IMR-90 (cell line): ENCODE data around the gene ERAS. TPM values are rescaled to one million over a fixed set of nuclear protein-coding genes. Genes with fewer than 3 reads are reported as not detected.
"Not testable (repeated sequence)": the region's sequence is repeated elsewhere in the genome, so short reads cannot be mapped to it uniquely, and the experiment has no call there.

Source experiments
- ATAC-seq: fragments of 200-7000 bp; cut with Tn5 transposase; 2 replicates; pipeline ENCODE4 v1.9.1; 2020; ENCODE audit warnings: low read depth, mild to moderate bottlenecking, moderate library complexity
- BruUV-seq: library from RNA; stranded (reverse); fragments of 400-500 nt; replicated peaks from 2 replicates; lab custom pipeline; 2021; lab: Mats Ljungman, UMichigan
- CTCF ChIA-PET: fragments of 300-600 bp; formaldehyde crosslinking; extraction: SDS; loops from one replicate; lab custom pipeline; 2021; ENCODE audit warnings: antibody characterized with exemption; lab: Yijun Ruan, JAX
- POLR2A ChIA-PET: fragments of 300-600 bp; sonication (Branson Sonifier 250); formaldehyde crosslinking; loops from one replicate; lab custom pipeline; 2022; ENCODE audit warnings: antibody characterized with exemption; ENCODE audit not compliant: unreplicated experiment; lab: Charles Lee
- DNase-seq: peaks from one replicate; pipeline ENCODE4 v3.0.0; 2013
- H2AFZ ChIP-seq: replicated peaks from 2 replicates; pipeline ENCODE3; 2013; ENCODE audit warnings: low read length, mild to moderate bottlenecking; ENCODE audit not compliant: poor library complexity
- H2AK5ac ChIP-seq: 2 replicates; pipeline ENCODE4 v1.6.1; 2013; ENCODE audit warnings: low read depth, low read length, inconsistent platforms
- H2AK9ac ChIP-seq: replicated peaks from 2 replicates; pipeline ENCODE3; 2013; ENCODE audit warnings: mild to moderate bottlenecking, low read depth, low read length, moderate library complexity; ENCODE audit not compliant: poor library complexity
- H2BK120ac ChIP-seq: 2 replicates; pipeline ENCODE4 v1.6.1; 2013; ENCODE audit warnings: low read depth, low read length, inconsistent platforms
- H2BK15ac ChIP-seq: 3 replicates; pipeline ENCODE4 v1.6.1; 2013; ENCODE audit warnings: low read depth, low read length, inconsistent platforms
- H2BK20ac ChIP-seq: 2 replicates; pipeline ENCODE4 v1.6.1; 2013; ENCODE audit warnings: low read depth, mild to moderate bottlenecking, inconsistent platforms, low read length, moderate library complexity
- H2BK5ac ChIP-seq: 2 replicates; pipeline ENCODE4 v1.6.1; 2013; ENCODE audit warnings: mild to moderate bottlenecking, low read depth, low read length, inconsistent platforms; ENCODE audit not compliant: poor library complexity, severe bottlenecking
- H3K14ac ChIP-seq: replicated peaks from 2 replicates; pipeline ENCODE4 v1.6.1; 2013; ENCODE audit warnings: low read depth, low read length, inconsistent platforms
- H3K18ac ChIP-seq: 2 replicates; pipeline ENCODE4 v1.6.1; 2013; ENCODE audit warnings: low read depth, low read length, control low read depth
- H3K23ac ChIP-seq: 2 replicates; pipeline ENCODE4 v1.6.1; 2013; ENCODE audit warnings: low read depth, low read length, inconsistent platforms
- H3K27ac ChIP-seq: 2 replicates; pipeline ENCODE4 v1.5.1; 2013; ENCODE audit warnings: mild to moderate bottlenecking, control low read depth, low read length; ENCODE audit not compliant: insufficient read depth
- H3K27me3 ChIP-seq: 2 replicates; pipeline ENCODE4 v1.6.1; 2013; ENCODE audit warnings: low read length; ENCODE audit not compliant: control insufficient read depth, insufficient read depth
- H3K36me3 ChIP-seq: 2 replicates; pipeline ENCODE4 v1.6.1; 2013; ENCODE audit warnings: low read length, mixed read lengths; ENCODE audit not compliant: control insufficient read depth, insufficient read depth
- H3K4ac ChIP-seq: 2 replicates; pipeline ENCODE4 v1.6.1; 2013; ENCODE audit warnings: low read depth, low read length, inconsistent platforms
- H3K4me1 ChIP-seq: 2 replicates; pipeline ENCODE4 v1.6.1; 2013; ENCODE audit warnings: low read length, mixed read lengths; ENCODE audit not compliant: control insufficient read depth, insufficient read depth
- H3K4me2 ChIP-seq: 2 replicates; pipeline ENCODE4 v1.6.1; 2013; ENCODE audit warnings: low read depth, mild to moderate bottlenecking, control low read depth, low read length, moderate library complexity
- H3K4me3 ChIP-seq: 2 replicates; pipeline ENCODE4 v1.5.1; 2013; ENCODE audit warnings: low read depth, mild to moderate bottlenecking, control low read depth, low read length, moderate library complexity; ENCODE audit not compliant: insufficient read depth
- H3K56ac ChIP-seq: 2 replicates; pipeline ENCODE4 v1.6.1; 2013; ENCODE audit warnings: low read length, inconsistent platforms; ENCODE audit not compliant: insufficient read depth; ENCODE audit errors: extremely low read depth
- H3K79me1 ChIP-seq, 2 experiments: 2 replicates each; pipeline ENCODE4 v1.6.1; 2013; ENCODE audit warnings: low read length in 2 of 2, inconsistent platforms in 1 of 2, low read depth in 1 of 2
- H3K9ac ChIP-seq: 2 replicates; pipeline ENCODE4 v1.6.1; 2013; ENCODE audit warnings: low read depth, low read length, control low read depth
- H3K9me1 ChIP-seq: 2 replicates; pipeline ENCODE4 v1.6.1; 2013; ENCODE audit warnings: low read length, inconsistent platforms; ENCODE audit not compliant: insufficient read depth
- H3K9me3 ChIP-seq: 2 replicates; pipeline ENCODE4 v1.6.1; 2013; ENCODE audit warnings: low read length; ENCODE audit not compliant: control insufficient read depth, insufficient read depth
- H4K20me1 ChIP-seq: 2 replicates; pipeline ENCODE4 v1.6.1; 2013; ENCODE audit warnings: low read length, inconsistent platforms; ENCODE audit not compliant: insufficient read depth
- H4K5ac ChIP-seq: 2 replicates; pipeline ENCODE4 v1.6.1; 2013; ENCODE audit warnings: mild to moderate bottlenecking, low read depth, low read length, control low read depth
- H4K8ac ChIP-seq, 2 experiments: 2 replicates each; pipeline ENCODE4 v1.6.1; 2013; ENCODE audit warnings: low read depth in 2 of 2, low read length in 2 of 2, control low read depth in 1 of 2, inconsistent platforms in 1 of 2
- H4K91ac ChIP-seq: 2 replicates; pipeline ENCODE4 v1.6.1; 2013; ENCODE audit warnings: low read depth, low read length, inconsistent platforms; ENCODE audit not compliant: insufficient read depth
- CEBPB ChIP-seq: IDR thresholded peaks from 2 replicates; pipeline ENCODE4 v1.6.1; 2012; ENCODE audit warnings: low read depth, low read length, improper control_type of control experiment
- MAFK ChIP-seq: IDR thresholded peaks from 2 replicates; pipeline ENCODE4 v1.6.1; 2012; ENCODE audit warnings: low read depth, low read length, improper control_type of control experiment
- MXI1 ChIP-seq: IDR thresholded peaks from 2 replicates; pipeline ENCODE4 v1.6.1; 2012; ENCODE audit warnings: low read depth, mild to moderate bottlenecking, low read length, moderate library complexity, borderline replicate concordance
- POLR2A ChIP-seq: IDR thresholded peaks from 2 replicates; pipeline ENCODE4 v1.6.1; 2012; ENCODE audit warnings: mild to moderate bottlenecking, low read depth, low read length
- RCOR1 ChIP-seq: IDR thresholded peaks from 2 replicates; pipeline ENCODE4 v1.6.1; 2012; ENCODE audit warnings: mild to moderate bottlenecking, low read length, improper control_type of control experiment; ENCODE audit not compliant: insufficient replicate concordance
- WGBS, 2 experiments: methylation state at CpG; one replicate each; pipeline versions ENCODE4 v1.1.5 to v1.1.7; 2013; ENCODE audit warnings: missing lambda C conversion rate in 2 of 2; ENCODE audit not compliant: insufficient read length in 1 of 2; ENCODE audit errors: extremely low coverage in 2 of 2; 5-methylcytosine and 5-hydroxymethylcytosine counted together
- dilution Hi-C: fragments of 300-500 bp; cut with HindIII; formaldehyde crosslinking; loops from one replicate; pipeline ENCODE4 v1.14.3; 2018; ENCODE audit warnings: low sequenced_read_pairs; ENCODE audit not compliant: unreplicated experiment
- in situ Hi-C: fragments of 300-500 bp; cut with MboI; formaldehyde crosslinking; loops from 3 replicates; pipeline ENCODE4 v1.14.3; 2019; ENCODE audit warnings: low sequenced_read_pairs, inconsistent platforms, mixed read lengths
- intact Hi-C: fragments of 100-400 bp; cut with micrococcal nuclease; formaldehyde crosslinking; loops from 2 replicates; pipeline ENCODE4 v1.10.0; 2022
- polyA plus RNA-seq, 3 experiments: library from polyadenylated mRNA; depleted of rRNA; stranded (reverse); fragments of >200 nt; gene quantifications; 2 replicates each; pipeline ENCODE4 v1.2.3, GENCODE V29; 2012; ENCODE audit warnings: low replicate concordance in 1 of 3
- total RNA-seq: library from RNA; depleted of rRNA; stranded (reverse); fragments of >200 nt; gene quantifications from 2 replicates; pipeline ENCODE4 v1.2.3, GENCODE V29; 2012
- TF ChIP-seq, protein P1 (sequence below): conservative IDR thresholded peaks from 2 replicates; pipeline ENCODE4 v1.5.1; 2012; ENCODE audit warnings: mild to moderate bottlenecking, low read depth, low read length, improper control_type of control experiment

Gene ERAS
- total and polyA plus RNA-seq, 2 of the 4 experiments (the other 2 are of a cell fraction): not detected

- H3K4ac ChIP-seq: no peak overlapping the region
- H3K27ac ChIP-seq: no peak overlapping the region
- no peaks in the 10 kb centered on the region; the same call in 1 of the 2 replicates for H3K9me3 ChIP-seq
- DNase-seq (no peak), ATAC-seq (no peak)
- no peak overlapping the region for H2AK5ac ChIP-seq
- no peak overlapping the region for H3K4me3 ChIP-seq
- H3K56ac ChIP-seq: no peak overlapping the region
- dilution Hi-C loops (no loop called here), in situ Hi-C loops (no loop called here), intact Hi-C loops (no loop called here)
- H4K91ac ChIP-seq: no peak overlapping the region
- H4K8ac ChIP-seq: no peak overlapping the region
- CTCF ChIA-PET: no interaction called here
- H3K23ac ChIP-seq: no peak overlapping the region
- no peaks in the 10 kb centered on the region for H3K79me1 ChIP-seq
- H3K4me2 ChIP-seq: no peak overlapping the region
- no peak overlapping the region for H4K5ac ChIP-seq
- no peak overlapping the region for H2AK9ac ChIP-seq
- H3K9me1 ChIP-seq: no peaks in the 10 kb centered on the region
- no peak overlapping the region for H3K14ac ChIP-seq
- H2BK5ac ChIP-seq: no peak overlapping the region
- H3K27me3 ChIP-seq: peaks cover 4% of the 10 kb centered on the region
- no peaks in the 10 kb centered on the region for H4K20me1 ChIP-seq
- H2BK20ac ChIP-seq: no peak overlapping the region
- H3K36me3 ChIP-seq: no peaks in the 10 kb centered on the region
- 30% methylated on average over 2 of the region's 7 CpGs; no CpG with 5 or more reads in 1 of the 2 experiments for WGBS, 2 experiments
- H3K4me1 ChIP-seq: no peaks in the 10 kb centered on the region
- no peak overlapping the region for H3K18ac ChIP-seq
- TF ChIP-seq CEBPB: no peak
- no peak for TF ChIP-seq MAFK
- TF ChIP-seq POLR2A: no peak
- TF ChIP-seq, protein P1, sequence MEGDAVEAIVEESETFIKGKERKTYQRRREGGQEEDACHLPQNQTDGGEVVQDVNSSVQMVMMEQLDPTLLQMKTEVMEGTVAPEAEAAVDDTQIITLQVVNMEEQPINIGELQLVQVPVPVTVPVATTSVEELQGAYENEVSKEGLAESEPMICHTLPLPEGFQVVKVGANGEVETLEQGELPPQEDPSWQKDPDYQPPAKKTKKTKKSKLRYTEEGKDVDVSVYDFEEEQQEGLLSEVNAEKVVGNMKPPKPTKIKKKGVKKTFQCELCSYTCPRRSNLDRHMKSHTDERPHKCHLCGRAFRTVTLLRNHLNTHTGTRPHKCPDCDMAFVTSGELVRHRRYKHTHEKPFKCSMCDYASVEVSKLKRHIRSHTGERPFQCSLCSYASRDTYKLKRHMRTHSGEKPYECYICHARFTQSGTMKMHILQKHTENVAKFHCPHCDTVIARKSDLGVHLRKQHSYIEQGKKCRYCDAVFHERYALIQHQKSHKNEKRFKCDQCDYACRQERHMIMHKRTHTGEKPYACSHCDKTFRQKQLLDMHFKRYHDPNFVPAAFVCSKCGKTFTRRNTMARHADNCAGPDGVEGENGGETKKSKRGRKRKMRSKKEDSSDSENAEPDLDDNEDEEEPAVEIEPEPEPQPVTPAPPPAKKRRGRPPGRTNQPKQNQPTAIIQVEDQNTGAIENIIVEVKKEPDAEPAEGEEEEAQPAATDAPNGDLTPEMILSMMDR: no peak
- TF ChIP-seq RCOR1: no peak
- no peak for TF ChIP-seq MXI1
- POLR2A ChIA-PET: no interaction called here
- no peak overlapping the region for H2BK120ac ChIP-seq
- no peak overlapping the region for H2BK15ac ChIP-seq
- no peak overlapping the region for H3K9ac ChIP-seq
- BruUV-seq: no TSS peak
- H2AFZ ChIP-seq: no peak overlapping the region
These were observed 26.5 kb downstream of the ERAS start for GRCh38 chrX:48852857-48853256.

GRCh38 chrX:48853494-48853893 is 27.2 kb downstream of the ERAS start:
- H2BK5ac ChIP-seq, H3K4me2 ChIP-seq, H2AFZ ChIP-seq, dilution Hi-C loops, H2BK120ac ChIP-seq, BruUV-seq, H3K36me3 ChIP-seq, H2BK20ac ChIP-seq, H3K18ac ChIP-seq, H3K27ac ChIP-seq, CTCF ChIA-PET, H3K79me1 ChIP-seq, intact Hi-C loops, H3K27me3 ChIP-seq, H3K4ac ChIP-seq, H3K9me1 ChIP-seq, POLR2A ChIA-PET, H3K4me1 ChIP-seq, H3K14ac ChIP-seq, H3K9me3 ChIP-seq, H4K91ac ChIP-seq, in situ Hi-C loops, H2BK15ac ChIP-seq, H2AK9ac ChIP-seq, DNase-seq, H3K23ac ChIP-seq, H3K9ac ChIP-seq, H2AK5ac ChIP-seq, H4K5ac ChIP-seq, H3K56ac ChIP-seq, H4K20me1 ChIP-seq, H4K8ac ChIP-seq, H3K4me3 ChIP-seq, ATAC-seq: not testable (repeated sequence)
